HepG2 (cell line): ENCODE measurements around the gene PIP5KL1. TPM values are rescaled to one million over a fixed set of nuclear protein-coding genes. Genes with fewer than 3 reads are reported as not detected.

Experiments used
- GFI1 ChIP-seq: sonication (generic); formaldehyde crosslinking; IDR thresholded peaks from 2 replicates; pipeline ENCODE4 v1.5.0; 2020; ENCODE audit warnings: missing genetic modification reagents, mild to moderate bottlenecking, borderline replicate concordance
- HNF4A ChIP-seq: sonication (generic); formaldehyde crosslinking; IDR thresholded peaks from 2 replicates; pipeline ENCODE4 v1.4.0; 2020; ENCODE audit warnings: missing genetic modification reagents
- ISX ChIP-seq: sonication (generic); formaldehyde crosslinking; conservative IDR thresholded peaks from 2 replicates; pipeline ENCODE4 v1.5.0; 2020; ENCODE audit warnings: missing genetic modification reagents
- KLF12 ChIP-seq: sonication (generic); formaldehyde crosslinking; IDR thresholded peaks from 2 replicates; pipeline ENCODE4 v1.4.0; 2020; ENCODE audit warnings: missing genetic modification reagents, borderline replicate concordance
- MEIS1 ChIP-seq: sonication (generic); formaldehyde crosslinking; IDR thresholded peaks from 2 replicates; pipeline ENCODE4 v1.9.0; 2021; ENCODE audit warnings: mild to moderate bottlenecking, missing genetic modification reagents, moderate library complexity, borderline replicate concordance
- THYN1 ChIP-seq: sonication (generic); formaldehyde crosslinking; IDR thresholded peaks from 2 replicates; pipeline ENCODE4 v1.8.1; 2023; ENCODE audit warnings: low read depth, mild to moderate bottlenecking, moderate library complexity, missing genetic modification reagents, borderline replicate concordance
- ZNF224 ChIP-seq: sonication (generic); formaldehyde crosslinking; IDR thresholded peaks from 2 replicates; pipeline ENCODE4 v1.5.0; 2020; ENCODE audit warnings: mild to moderate bottlenecking, missing genetic modification reagents
- ZNF367 ChIP-seq: sonication (generic); formaldehyde crosslinking; IDR thresholded peaks from 2 replicates; pipeline ENCODE4 v1.4.0; 2020; ENCODE audit warnings: missing genetic modification reagents, borderline replicate concordance
- ZNF501 ChIP-seq: sonication (generic); formaldehyde crosslinking; IDR thresholded peaks from 2 replicates; pipeline ENCODE4 v1.5.1; 2020; ENCODE audit warnings: mild to moderate bottlenecking, moderate library complexity, missing genetic modification reagents
- ZNF577 ChIP-seq: sonication (generic); formaldehyde crosslinking; IDR thresholded peaks from 2 replicates; pipeline ENCODE4 v1.4.0; 2020; ENCODE audit warnings: mild to moderate bottlenecking, low read depth, missing genetic modification reagents, borderline replicate concordance
- polyA plus RNA-seq, 8 experiments: library from polyadenylated mRNA; depleted of rRNA in 3 of 8; stranded (reverse) in 7 of 8; unstranded in 1 of 8; fragments of >200 nt; fragmentation: Illumina TruSeq in 4 of 8; extraction: Trizol in 4 of 8; gene quantifications; 2 replicates each; pipeline versions ENCODE4 v1.2.1 to v1.2.3, GENCODE V29; 2011 to 2016; ENCODE audit warnings: low read depth in 4 of 8, missing spikeins in 1 of 8, mixed read lengths in 1 of 8; ENCODE audit not compliant: insufficient read depth in 1 of 8
- total RNA-seq, 5 experiments: library from RNA; depleted of rRNA; stranded (reverse); fragments of >200 nt; fragmentation: Illumina TruSeq; extraction: Trizol; gene quantifications; 2 replicates each; pipeline ENCODE4 v1.2.3, GENCODE V29; 2016; ENCODE audit warnings: low read depth in 1 of 5
- TF ChIP-seq, protein P1 (sequence below): sonication (generic); formaldehyde crosslinking; IDR thresholded peaks from 2 replicates; pipeline ENCODE4 v1.4.0; 2020; ENCODE audit warnings: low read depth, missing genetic modification reagents
- TF ChIP-seq, protein P2 (sequence below): sonication (generic); formaldehyde crosslinking; IDR thresholded peaks from 2 replicates; pipeline ENCODE4 v1.9.0; 2022; ENCODE audit warnings: low read depth, missing genetic modification reagents
- TF ChIP-seq, protein P3 (sequence below): sonication (generic); formaldehyde crosslinking; IDR thresholded peaks from 2 replicates; pipeline ENCODE4 v1.4.0; 2020; ENCODE audit warnings: mild to moderate bottlenecking, missing genetic modification reagents
- TF ChIP-seq, protein P4 (sequence below): sonication (generic); formaldehyde crosslinking; IDR thresholded peaks from 2 replicates; pipeline ENCODE4 v1.8.1; 2023; ENCODE audit warnings: mild to moderate bottlenecking, inconsistent platforms, moderate library complexity, missing genetic modification reagents, borderline replicate concordance
- TF ChIP-seq, protein P5 (sequence below): sonication (generic); formaldehyde crosslinking; IDR thresholded peaks from 2 replicates; pipeline ENCODE4 v1.5.1; 2020; ENCODE audit warnings: missing genetic modification reagents, mild to moderate bottlenecking, borderline replicate concordance

PIP5KL1 gene
- total and polyA plus RNA-seq, 2 of the 13 experiments (the other 11 are each of a cell fraction or from before 2014, with no cell fraction given), result 0.20 to 0.49 TPM

DNA sequence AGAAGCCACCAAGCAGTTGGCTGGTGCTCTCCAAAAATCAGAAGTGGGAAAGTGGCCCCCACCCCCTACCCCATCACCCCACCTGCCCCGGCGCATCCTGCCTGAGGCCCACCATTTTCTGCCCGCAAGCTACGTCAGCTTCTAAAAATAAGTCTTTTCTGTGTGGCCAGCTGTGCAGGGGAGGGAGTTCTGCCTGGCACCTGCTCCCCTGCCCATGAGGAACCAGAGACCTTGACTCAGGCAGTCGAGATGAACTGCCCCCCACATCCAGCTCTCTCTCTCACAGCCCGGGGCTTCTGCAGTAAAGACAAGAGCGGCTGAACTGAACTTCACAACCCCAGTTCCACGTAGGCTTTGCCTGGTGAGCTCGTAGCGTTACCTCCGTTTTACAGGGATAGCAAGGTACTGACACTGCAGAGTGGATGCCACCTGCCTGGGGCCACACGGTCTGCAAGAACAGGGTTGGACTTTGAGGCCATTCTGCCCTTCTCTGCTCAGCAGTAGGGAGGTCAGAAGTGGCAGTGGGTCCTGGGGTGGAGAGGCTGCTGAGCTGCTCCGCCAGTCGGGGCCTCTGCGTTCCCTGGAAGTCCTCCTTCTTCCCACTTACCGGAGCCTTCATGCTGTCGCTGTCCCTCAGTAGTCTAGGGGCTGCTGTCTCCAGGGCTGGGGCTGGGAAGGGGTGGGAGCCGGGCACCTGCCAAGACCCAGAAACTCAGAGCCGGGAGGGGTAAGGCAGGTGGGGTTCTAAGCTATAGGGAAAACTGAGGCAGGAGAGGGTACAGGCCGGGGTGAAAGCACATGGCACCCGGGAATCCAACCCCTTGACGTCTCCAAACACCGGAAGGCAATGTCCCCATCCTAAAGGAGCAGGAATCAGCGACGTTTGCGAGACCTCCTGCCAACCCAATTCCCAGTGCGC, 14.5 kb downstream of the PIP5KL1 start (continued):
- TF ChIP-seq, protein P1, sequence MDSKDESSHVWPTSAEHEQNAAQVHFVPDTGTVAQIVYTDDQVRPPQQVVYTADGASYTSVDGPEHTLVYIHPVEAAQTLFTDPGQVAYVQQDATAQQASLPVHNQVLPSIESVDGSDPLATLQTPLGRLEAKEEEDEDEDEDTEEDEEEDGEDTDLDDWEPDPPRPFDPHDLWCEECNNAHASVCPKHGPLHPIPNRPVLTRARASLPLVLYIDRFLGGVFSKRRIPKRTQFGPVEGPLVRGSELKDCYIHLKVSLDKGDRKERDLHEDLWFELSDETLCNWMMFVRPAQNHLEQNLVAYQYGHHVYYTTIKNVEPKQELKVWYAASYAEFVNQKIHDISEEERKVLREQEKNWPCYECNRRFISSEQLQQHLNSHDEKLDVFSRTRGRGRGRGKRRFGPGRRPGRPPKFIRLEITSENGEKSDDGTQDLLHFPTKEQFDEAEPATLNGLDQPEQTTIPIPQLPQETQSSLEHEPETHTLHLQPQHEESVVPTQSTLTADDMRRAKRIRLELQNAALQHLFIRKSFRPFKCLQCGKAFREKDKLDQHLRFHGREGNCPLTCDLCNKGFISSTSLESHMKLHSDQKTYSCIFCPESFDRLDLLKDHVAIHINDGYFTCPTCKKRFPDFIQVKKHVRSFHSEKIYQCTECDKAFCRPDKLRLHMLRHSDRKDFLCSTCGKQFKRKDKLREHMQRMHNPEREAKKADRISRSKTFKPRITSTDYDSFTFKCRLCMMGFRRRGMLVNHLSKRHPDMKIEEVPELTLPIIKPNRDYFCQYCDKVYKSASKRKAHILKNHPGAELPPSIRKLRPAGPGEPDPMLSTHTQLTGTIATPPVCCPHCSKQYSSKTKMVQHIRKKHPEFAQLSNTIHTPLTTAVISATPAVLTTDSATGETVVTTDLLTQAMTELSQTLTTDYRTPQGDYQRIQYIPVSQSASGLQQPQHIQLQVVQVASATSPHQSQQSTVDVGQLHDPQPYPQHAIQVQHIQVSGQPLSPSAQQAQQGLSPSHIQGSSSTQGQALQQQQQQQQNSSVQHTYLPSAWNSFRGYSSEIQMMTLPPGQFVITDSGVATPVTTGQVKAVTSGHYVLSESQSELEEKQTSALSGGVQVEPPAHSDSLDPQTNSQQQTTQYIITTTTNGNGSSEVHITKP (CRISPR knock-in tag), result no peak
- TF ChIP-seq ISX (CRISPR knock-in tag) (no peak), HNF4A (CRISPR knock-in tag) (peak; percentile 54), THYN1 (no peak), GFI1 (CRISPR knock-in tag) (no peak), ZNF577 (CRISPR knock-in tag) (no peak), ZNF224 (CRISPR knock-in tag) (no peak), KLF12 (no peak), ZNF367 (CRISPR knock-in tag) (no peak), ZNF501 (CRISPR knock-in tag) (peak; percentile 73; the same call in 1 of the 2 replicates), MEIS1 (CRISPR knock-in tag) (no peak)
- TF ChIP-seq, protein P2, sequence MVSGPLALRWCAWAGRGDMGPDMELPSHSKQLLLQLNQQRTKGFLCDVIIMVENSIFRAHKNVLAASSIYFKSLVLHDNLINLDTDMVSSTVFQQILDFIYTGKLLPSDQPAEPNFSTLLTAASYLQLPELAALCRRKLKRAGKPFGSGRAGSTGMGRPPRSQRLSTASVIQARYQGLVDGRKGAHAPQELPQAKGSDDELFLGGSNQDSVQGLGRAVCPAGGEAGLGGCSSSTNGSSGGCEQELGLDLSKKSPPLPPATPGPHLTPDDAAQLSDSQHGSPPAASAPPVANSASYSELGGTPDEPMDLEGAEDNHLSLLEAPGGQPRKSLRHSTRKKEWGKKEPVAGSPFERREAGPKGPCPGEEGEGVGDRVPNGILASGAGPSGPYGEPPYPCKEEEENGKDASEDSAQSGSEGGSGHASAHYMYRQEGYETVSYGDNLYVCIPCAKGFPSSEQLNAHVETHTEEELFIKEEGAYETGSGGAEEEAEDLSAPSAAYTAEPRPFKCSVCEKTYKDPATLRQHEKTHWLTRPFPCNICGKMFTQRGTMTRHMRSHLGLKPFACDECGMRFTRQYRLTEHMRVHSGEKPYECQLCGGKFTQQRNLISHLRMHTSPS (CRISPR knock-in tag), result no peak
- TF ChIP-seq, protein P3, sequence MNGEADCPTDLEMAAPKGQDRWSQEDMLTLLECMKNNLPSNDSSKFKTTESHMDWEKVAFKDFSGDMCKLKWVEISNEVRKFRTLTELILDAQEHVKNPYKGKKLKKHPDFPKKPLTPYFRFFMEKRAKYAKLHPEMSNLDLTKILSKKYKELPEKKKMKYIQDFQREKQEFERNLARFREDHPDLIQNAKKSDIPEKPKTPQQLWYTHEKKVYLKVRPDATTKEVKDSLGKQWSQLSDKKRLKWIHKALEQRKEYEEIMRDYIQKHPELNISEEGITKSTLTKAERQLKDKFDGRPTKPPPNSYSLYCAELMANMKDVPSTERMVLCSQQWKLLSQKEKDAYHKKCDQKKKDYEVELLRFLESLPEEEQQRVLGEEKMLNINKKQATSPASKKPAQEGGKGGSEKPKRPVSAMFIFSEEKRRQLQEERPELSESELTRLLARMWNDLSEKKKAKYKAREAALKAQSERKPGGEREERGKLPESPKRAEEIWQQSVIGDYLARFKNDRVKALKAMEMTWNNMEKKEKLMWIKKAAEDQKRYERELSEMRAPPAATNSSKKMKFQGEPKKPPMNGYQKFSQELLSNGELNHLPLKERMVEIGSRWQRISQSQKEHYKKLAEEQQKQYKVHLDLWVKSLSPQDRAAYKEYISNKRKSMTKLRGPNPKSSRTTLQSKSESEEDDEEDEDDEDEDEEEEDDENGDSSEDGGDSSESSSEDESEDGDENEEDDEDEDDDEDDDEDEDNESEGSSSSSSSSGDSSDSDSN (CRISPR knock-in tag), result no peak
- TF ChIP-seq, protein P4, sequence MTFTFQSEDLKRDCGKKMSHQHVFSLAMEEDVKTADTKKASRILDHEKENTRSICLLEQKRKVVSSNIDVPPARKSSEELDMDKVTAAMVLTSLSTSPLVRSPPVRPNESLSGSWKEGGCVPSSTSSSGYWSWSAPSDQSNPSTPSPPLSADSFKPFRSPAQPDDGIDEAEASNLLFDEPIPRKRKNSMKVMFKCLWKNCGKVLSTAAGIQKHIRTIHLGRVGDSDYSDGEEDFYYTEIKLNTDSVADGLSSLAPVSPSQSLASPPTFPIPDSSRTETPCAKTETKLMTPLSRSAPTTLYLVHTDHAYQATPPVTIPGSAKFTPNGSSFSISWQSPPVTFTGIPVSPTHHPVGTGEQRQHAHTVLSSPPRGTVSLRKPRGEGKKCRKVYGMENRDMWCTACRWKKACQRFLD (CRISPR knock-in tag), result no peak
- TF ChIP-seq, protein P5, sequence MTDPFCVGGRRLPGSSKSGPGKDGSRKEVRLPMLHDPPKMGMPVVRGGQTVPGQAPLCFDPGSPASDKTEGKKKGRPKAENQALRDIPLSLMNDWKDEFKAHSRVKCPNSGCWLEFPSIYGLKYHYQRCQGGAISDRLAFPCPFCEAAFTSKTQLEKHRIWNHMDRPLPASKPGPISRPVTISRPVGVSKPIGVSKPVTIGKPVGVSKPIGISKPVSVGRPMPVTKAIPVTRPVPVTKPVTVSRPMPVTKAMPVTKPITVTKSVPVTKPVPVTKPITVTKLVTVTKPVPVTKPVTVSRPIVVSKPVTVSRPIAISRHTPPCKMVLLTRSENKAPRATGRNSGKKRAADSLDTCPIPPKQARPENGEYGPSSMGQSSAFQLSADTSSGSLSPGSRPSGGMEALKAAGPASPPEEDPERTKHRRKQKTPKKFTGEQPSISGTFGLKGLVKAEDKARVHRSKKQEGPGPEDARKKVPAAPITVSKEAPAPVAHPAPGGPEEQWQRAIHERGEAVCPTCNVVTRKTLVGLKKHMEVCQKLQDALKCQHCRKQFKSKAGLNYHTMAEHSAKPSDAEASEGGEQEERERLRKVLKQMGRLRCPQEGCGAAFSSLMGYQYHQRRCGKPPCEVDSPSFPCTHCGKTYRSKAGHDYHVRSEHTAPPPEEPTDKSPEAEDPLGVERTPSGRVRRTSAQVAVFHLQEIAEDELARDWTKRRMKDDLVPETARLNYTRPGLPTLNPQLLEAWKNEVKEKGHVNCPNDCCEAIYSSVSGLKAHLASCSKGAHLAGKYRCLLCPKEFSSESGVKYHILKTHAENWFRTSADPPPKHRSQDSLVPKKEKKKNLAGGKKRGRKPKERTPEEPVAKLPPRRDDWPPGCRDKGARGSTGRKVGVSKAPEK (CRISPR knock-in tag), result no peak
